Kidney glomerular epithelial cell (primary cell): Measurements from ENCODE around the gene MAPK4.
A peak's percentile ranks its signal among the peaks of the same experiment; 100 is the strongest.

ENCODE experiments used
- DNase-seq: peaks from one replicate; lab custom pipeline; 2025; lab: John Stamatoyannopoulos, UW

Gene MAPK4

GRCh38 chr18:50653402-50654093 lies 93.7 kb downstream of the MAPK4 start:
- no peak for DNase-seq

- no peak for DNase-seq
Measured at GRCh38 chr18:50654211-50654610, 94.3 kb downstream of the MAPK4 start.

DNA sequence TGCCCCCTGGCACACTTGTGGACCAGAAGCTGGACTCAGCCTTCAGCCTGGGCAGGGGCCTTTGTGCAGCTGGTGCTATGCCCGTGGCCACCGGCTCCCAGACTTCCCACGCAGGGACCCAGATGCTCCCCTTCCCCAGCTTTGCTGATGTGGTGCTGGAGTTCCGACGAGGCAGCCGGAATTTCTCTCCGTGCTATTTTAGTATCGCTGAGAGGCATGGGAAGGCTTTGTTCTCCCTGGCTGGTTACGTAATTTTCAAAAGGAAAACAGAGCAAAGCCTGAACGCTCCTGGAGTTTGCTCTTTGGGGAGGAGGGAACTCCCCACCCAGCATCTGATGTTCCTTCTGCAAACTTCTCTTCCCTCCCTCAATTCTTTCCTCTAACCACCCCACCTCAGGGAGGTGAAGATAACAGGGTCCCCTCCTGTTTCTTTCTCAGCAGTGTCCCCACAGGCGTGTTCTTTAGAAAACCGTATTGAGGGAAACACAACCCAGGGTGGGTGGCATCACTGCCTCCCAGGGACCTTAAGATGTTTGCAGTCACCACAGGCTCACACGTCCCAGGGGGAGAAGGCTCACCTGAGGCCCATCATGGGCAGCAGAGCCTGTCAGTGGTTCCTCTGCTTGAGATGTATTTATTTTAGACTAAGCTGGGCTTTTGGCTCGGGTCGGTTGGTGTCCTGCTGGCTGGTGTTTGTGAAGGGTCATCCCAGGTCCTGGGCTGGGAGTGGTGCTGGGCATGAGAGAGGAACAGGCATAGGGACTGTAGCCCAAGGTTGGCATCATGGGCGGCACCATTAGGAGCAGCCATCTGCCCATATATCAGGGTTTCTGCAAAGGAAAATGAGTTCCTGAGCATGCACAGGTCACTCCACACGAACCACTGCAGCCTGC lies 95.0 kb downstream of the MAPK4 start:
- DNase-seq = no peak

- DNase-seq = no peak
Measured at GRCh38 chr18:50656396-50656795, 96.5 kb downstream of the MAPK4 start.

GRCh38 chr18:50656841-50657470 lies 97.1 kb downstream of the MAPK4 start:
- no peak for DNase-seq

GRCh38 chr18:50658601-50659000 lies 98.7 kb downstream of the MAPK4 start:
- no peak for DNase-seq

- peak; percentile 63 for DNase-seq
Measured at GRCh38 chr18:50659091-50660003, 99.5 kb downstream of the MAPK4 start.

DNA sequence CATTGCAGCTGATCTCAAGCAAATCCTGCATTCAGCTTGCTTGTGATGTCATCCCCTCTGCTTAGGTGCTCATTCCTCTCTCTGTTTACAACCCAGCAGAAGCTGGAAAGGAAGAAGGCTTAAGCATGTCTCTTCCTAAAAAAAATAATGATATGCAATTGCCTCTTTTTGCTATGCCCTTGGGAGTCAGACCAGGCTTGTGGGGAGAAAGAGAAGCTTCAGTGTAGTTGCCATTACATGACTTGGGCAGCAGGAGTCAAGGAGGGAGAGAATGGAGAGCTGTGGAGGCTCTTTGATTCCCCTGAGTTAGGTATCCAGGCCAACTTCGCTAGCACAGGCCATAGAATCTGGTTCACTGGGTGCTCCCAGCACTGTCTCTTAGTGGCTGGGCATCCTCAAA lies 101.1 kb downstream of the MAPK4 start:
- no peak for DNase-seq

GRCh38 chr18:50662177-50662576 lies 102.3 kb downstream of the MAPK4 start:
- DNase-seq = no peak

DNA sequence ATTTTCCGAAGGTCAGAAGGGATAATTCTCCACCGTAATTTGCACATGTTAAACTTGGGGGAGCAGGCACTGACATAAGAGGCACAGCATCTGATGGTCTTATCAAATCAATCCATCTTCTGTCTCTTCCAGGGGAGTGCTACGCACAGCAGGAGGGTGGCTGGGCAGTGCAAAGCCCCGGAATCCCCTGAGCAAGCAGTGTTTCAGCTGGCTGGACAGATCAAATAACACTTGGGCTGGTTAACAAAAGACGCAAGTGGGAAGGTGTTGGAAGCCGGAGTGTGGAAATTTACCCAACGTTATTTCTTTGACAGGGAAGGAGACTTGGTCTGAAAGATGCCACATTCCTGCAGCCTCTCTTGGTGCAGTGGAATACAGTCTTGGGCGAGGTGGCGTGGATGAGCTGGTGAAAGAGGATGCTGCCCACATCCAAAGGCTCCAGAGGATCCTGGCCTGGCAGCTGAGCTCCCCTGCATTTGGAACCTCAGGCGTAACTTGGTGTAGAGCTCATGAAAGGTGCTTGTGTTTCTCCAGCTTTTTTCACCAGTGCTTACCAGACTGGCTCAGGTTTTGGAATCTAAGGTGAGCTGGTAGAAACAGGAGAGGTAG lies 103.0 kb downstream of the MAPK4 start:
- DNase-seq = no peak

DNA sequence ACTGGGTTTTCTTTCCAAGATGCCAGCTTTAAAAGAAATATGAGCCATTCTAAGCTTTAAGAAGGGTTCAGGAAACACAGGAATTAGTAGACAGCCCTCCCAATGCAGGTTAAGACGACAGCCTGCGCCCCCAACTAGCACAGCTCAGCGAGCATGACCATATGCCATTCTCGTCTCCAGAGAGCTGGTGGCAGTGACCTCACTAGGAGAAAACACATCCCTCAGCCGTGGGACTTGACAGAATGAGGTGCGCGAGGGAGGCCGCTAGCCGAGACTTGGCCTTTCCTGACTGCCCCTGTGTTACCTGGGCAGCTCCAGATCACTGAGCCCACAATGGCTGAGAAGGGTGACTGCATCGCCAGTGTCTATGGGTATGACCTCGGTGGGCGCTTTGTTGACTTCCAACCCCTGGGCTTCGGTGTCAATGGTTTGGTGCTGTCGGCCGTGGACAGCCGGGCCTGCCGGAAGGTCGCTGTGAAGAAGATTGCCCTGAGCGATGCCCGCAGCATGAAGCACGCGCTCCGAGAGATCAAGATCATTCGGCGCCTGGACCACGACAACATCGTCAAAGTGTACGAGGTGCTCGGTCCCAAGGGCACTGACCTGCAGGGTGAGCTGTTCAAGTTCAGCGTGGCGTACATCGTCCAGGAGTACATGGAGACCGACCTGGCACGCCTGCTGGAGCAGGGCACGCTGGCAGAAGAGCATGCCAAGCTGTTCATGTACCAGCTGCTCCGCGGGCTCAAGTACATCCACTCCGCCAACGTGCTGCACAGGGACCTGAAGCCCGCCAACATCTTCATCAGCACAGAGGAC lies 103.9 kb downstream of the MAPK4 start:
- no peak for DNase-seq

DNA sequence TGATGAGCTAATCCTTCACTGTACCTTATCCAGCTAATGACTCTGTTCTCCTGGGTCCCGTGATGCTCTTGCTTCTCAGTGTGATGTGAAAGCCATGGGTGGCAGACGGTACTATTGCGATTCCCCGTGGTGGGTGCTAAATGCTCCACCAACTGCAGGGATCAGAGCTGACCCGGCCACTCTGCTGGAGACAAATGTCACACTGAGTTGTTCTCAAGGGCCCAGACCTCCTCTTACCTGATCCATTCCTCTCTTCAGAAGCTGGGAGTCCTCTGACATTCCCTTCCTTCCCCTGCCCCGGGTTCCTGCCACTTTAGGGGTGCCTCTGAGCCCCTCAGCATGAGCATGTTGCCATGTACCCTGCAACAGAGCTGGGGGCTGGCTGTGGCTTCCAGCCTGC lies 105.1 kb downstream of the MAPK4 start:
- no peak for DNase-seq

DNA sequence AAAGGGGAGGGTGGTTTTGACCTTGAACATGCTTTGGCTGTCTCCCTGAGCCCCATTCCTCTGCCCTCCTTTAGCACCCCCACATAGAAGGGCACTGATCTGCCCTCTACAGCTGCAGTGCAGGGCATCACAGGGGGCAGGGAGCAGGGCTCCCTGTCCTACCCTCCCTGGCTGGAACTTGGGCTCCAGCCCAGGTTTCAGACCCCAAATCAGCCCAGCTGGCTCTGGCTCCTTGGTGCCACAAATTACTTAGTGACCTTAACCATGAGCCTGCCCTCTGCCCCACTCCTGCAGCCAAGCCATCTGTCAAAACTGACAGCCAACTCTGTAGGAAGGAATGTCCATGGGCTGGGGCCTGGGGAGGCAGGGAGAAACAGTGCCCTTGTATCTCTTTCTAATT lies 105.6 kb downstream of the MAPK4 start:
- no peak for DNase-seq

DNA sequence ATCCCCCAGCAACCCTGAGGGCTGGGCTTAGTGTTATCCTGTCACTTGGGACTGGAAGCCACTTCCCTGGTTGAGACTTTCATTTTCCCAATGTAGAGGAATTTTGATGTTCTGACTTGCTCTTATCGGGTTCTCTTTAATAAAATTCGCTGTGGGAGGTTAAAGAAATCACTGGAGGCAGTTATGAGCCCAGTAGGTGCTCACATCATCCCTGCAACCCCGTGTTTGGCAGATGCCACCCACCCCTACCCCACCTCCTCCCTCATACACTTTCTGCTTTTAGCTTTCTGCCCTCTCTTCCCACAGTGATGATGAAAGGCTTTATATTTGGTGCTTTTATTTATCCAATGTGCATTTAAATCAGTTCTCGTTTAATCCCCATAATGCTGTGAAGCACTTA lies 106.6 kb downstream of the MAPK4 start:
- no peak for DNase-seq

DNA sequence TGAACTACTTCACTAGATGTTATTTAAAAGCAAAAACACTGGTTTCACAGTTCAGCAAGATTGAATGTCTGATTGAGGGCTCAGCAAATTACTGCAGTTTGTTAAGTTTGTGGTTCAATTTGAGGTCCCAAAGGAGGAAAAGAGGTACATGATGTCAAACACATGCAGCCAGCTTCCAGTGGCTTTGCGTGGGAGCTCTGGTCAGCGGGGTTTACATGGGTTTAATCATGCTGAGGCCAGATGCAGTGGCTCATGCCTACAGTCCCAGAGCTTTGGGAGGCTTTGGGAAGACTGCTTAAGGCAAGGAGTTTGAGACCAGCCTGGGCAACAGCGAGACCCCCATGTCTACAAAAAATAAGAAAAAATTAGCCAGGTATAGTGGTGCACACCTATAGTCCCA lies 111.5 kb downstream of the MAPK4 start:
- DNase-seq = no peak

GRCh38 chr18:50674307-50674980 lies 114.6 kb downstream of the MAPK4 start:
- no peak for DNase-seq

GRCh38 chr18:50675043-50675442 lies 115.2 kb downstream of the MAPK4 start:
- no peak for DNase-seq

- no peak for DNase-seq
Measured at GRCh38 chr18:50678651-50679050, 118.8 kb downstream of the MAPK4 start.

GRCh38 chr18:50679056-50679455 lies 119.2 kb downstream of the MAPK4 start:
- no peak for DNase-seq

GRCh38 chr18:50679656-50680055 lies 119.8 kb downstream of the MAPK4 start:
- no peak for DNase-seq
